ENCODE measurements around the gene MT1E. TPM values are rescaled to one million over a fixed set of nuclear protein-coding genes. Genes with fewer than 3 reads are reported as not detected.

The MT1E gene
- total and polyA plus RNA-seq, 2 of the 13 experiments (the other 11 are each of a cell fraction or from before 2014, with no cell fraction given), result 110 to 1,072 TPM

DNA sequence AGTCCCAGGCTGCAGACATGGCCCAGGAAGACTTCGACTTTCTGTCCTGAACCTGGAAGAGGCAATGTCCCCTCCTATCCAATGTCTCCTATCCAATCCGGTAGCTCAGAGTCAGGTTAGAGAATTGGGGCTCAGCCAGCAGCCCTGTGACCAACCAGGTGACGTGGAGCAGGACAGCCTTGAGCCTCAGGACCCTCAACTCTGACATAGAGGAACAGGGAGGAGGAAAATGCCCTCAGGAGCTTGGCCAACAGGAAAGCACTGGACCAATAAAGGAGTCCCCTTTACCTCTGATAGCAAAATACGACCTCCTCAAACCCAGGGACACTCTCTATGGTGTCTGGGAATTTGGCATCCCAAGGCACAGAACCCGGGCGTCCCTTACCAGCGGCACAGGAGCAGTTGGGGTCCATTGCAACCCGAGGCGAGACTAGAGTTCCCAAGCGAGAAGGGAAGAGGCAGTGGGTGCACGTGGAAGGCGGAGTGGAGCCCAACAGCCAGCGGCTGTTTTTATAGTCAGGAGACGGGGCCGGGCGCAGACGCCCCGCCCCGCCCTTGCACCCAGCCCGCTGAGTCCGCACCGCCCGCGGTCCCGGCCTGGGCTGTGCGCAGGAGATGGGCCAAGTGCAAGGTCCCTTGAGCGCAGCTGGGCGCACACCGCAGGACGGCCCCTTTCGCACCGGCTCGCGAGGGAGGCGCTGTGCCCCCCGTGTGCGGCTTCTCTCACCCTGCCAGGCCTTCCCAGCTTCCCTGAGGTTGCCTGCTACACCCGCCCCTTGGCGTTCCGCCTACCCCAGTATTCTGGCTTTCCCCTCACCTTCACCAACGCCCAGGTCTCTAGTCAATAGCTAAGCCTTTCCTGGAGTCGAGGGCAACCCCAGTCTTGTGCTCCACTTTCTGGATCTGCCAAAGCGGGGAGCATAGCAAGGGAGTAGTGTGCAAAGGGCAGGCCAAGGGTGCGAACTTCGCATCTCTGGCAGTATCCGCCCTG is 42.3 kb downstream of the MT1E start, which contains the start of gene MT1G (continued):
- TF ChIP-seq, protein P1, sequence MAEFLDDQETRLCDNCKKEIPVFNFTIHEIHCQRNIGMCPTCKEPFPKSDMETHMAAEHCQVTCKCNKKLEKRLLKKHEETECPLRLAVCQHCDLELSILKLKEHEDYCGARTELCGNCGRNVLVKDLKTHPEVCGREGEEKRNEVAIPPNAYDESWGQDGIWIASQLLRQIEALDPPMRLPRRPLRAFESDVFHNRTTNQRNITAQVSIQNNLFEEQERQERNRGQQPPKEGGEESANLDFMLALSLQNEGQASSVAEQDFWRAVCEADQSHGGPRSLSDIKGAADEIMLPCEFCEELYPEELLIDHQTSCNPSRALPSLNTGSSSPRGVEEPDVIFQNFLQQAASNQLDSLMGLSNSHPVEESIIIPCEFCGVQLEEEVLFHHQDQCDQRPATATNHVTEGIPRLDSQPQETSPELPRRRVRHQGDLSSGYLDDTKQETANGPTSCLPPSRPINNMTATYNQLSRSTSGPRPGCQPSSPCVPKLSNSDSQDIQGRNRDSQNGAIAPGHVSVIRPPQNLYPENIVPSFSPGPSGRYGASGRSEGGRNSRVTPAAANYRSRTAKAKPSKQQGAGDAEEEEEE (CRISPR knock-in tag; IDR thresholded peaks at IDR 0.05; ENCODE audit: borderline replicate concordance), result 0 out of 2 replicates have a peak, but pooled peaks have one; percentile 45
- TF ChIP-seq TBL1XR1 (IDR thresholded peaks at IDR 0.05; ENCODE audit: borderline replicate concordance, low read length, partially characterized antibody), result no peak
- TF ChIP-seq ZMAT3 (CRISPR knock-in tag; conservative IDR thresholded peaks at IDR 0.05), result 0 out of 2 replicates have a peak, but pooled peaks have one; percentile 27
- TF ChIP-seq ZNF333 (CRISPR knock-in tag; IDR thresholded peaks at IDR 0.05; ENCODE audit: borderline replicate concordance), result 0 out of 2 replicates have a peak, but pooled peaks have one; percentile 37
- TF ChIP-seq ELF1 (CRISPR knock-in tag; IDR thresholded peaks at IDR 0.05), result no peak
- no peak; the same call in 1 of the 2 replicates for TF ChIP-seq ZNF556 (CRISPR knock-in tag; IDR thresholded peaks at IDR 0.05; ENCODE audit: borderline replicate concordance)
- TF ChIP-seq NR1H2 (CRISPR knock-in tag; IDR thresholded peaks at IDR 0.05; ENCODE audit: borderline replicate concordance, low read depth), result no peak
- TF ChIP-seq, protein P2, sequence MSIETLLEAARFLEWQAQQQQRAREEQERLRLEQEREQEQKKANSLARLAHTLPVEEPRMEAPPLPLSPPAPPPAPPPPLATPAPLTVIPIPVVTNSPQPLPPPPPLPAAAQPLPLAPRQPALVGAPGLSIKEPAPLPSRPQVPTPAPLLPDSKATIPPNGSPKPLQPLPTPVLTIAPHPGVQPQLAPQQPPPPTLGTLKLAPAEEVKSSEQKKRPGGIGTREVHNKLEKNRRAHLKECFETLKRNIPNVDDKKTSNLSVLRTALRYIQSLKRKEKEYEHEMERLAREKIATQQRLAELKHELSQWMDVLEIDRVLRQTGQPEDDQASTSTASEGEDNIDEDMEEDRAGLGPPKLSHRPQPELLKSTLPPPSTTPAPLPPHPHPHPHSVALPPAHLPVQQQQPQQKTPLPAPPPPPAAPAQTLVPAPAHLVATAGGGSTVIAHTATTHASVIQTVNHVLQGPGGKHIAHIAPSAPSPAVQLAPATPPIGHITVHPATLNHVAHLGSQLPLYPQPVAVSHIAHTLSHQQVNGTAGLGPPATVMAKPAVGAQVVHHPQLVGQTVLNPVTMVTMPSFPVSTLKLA (IDR thresholded peaks at IDR 0.05), result no peak
- no peak for TF ChIP-seq NR2C2 (CRISPR knock-in tag; IDR thresholded peaks at IDR 0.05; ENCODE audit: borderline replicate concordance)
- TF ChIP-seq MIXL1 (CRISPR knock-in tag; IDR thresholded peaks at IDR 0.05), result no peak
- TF ChIP-seq, protein P3, sequence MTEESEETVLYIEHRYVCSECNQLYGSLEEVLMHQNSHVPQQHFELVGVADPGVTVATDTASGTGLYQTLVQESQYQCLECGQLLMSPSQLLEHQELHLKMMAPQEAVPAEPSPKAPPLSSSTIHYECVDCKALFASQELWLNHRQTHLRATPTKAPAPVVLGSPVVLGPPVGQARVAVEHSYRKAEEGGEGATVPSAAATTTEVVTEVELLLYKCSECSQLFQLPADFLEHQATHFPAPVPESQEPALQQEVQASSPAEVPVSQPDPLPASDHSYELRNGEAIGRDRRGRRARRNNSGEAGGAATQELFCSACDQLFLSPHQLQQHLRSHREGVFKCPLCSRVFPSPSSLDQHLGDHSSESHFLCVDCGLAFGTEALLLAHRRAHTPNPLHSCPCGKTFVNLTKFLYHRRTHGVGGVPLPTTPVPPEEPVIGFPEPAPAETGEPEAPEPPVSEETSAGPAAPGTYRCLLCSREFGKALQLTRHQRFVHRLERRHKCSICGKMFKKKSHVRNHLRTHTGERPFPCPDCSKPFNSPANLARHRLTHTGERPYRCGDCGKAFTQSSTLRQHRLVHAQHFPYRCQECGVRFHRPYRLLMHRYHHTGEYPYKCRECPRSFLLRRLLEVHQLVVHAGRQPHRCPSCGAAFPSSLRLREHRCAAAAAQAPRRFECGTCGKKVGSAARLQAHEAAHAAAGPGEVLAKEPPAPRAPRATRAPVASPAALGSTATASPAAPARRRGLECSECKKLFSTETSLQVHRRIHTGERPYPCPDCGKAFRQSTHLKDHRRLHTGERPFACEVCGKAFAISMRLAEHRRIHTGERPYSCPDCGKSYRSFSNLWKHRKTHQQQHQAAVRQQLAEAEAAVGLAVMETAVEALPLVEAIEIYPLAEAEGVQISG (CRISPR knock-in tag; IDR thresholded peaks at IDR 0.05), result no peak; the same call in 1 of the 2 replicates
- no peak for TF ChIP-seq IRF2 (CRISPR knock-in tag; IDR thresholded peaks at IDR 0.05)
- no peak for TF ChIP-seq MAFG (CRISPR knock-in tag; IDR thresholded peaks at IDR 0.05)
- no peak for TF ChIP-seq YEATS4 (CRISPR knock-in tag; IDR thresholded peaks at IDR 0.05; ENCODE audit: borderline replicate concordance)
- peak; percentile 53 for TF ChIP-seq RAD21 (CRISPR knock-in tag; IDR thresholded peaks at IDR 0.05)
- TF ChIP-seq, protein P4, sequence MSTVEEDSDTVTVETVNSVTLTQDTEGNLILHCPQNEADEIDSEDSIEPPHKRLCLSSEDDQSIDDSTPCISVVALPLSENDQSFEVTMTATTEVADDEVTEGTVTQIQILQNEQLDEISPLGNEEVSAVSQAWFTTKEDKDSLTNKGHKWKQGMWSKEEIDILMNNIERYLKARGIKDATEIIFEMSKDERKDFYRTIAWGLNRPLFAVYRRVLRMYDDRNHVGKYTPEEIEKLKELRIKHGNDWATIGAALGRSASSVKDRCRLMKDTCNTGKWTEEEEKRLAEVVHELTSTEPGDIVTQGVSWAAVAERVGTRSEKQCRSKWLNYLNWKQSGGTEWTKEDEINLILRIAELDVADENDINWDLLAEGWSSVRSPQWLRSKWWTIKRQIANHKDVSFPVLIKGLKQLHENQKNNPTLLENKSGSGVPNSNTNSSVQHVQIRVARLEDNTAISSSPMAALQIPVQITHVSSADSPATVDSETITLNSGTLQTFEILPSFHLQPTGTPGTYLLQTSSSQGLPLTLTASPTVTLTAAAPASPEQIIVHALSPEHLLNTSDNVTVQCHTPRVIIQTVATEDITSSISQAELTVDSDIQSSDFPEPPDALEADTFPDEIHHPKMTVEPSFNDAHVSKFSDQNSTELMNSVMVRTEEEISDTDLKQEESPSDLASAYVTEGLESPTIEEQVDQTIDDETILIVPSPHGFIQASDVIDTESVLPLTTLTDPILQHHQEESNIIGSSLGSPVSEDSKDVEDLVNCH (CRISPR knock-in tag; IDR thresholded peaks at IDR 0.05), result 0 out of 2 replicates have a peak, but pooled peaks have one; percentile 75
- TF ChIP-seq SRF (IDR thresholded peaks at IDR 0.05; ENCODE audit: low read depth, low read length), result no peak
- TF ChIP-seq, protein P5, sequence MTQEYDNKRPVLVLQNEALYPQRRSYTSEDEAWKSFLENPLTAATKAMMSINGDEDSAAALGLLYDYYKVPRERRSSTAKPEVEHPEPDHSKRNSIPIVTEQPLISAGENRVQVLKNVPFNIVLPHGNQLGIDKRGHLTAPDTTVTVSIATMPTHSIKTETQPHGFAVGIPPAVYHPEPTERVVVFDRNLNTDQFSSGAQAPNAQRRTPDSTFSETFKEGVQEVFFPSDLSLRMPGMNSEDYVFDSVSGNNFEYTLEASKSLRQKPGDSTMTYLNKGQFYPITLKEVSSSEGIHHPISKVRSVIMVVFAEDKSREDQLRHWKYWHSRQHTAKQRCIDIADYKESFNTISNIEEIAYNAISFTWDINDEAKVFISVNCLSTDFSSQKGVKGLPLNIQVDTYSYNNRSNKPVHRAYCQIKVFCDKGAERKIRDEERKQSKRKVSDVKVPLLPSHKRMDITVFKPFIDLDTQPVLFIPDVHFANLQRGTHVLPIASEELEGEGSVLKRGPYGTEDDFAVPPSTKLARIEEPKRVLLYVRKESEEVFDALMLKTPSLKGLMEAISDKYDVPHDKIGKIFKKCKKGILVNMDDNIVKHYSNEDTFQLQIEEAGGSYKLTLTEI (CRISPR knock-in tag; conservative IDR thresholded peaks at IDR 0.05), result no peak; the same call in 1 of the 2 replicates

Measured in HepG2 (cell line).